NOMO-1 treated with dmso at 0.1 percent for 144 hours (cell line): ENCODE measurements around the gene GGCT.
"Not testable (repeated sequence)": the region's sequence is repeated elsewhere in the genome, so short reads cannot be mapped to it uniquely, and the experiment has no call there.

Experiments used
- DNase-seq: peaks from one replicate; lab custom pipeline; 2025; ENCODE audit not compliant: unreplicated experiment; lab: John Stamatoyannopoulos, UW

GGCT gene

DNA sequence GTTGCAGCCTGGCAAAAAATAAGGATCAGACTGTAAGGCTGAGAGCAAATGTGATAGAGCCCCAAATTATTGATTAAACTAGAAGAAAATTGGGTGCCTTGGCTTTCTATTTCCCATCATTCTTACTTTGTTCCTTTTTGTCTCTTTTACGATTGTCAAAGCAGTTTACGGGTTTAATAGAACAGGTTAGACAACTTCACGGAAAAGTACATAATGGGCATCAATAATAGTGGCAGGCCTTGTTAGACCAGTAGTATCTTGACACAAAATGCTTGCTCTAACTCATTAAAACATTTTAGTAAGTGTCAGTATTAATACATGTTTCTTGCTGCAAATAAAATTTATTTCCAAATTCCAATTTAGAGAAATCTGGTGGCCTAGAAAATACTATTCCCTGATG is 14.5 kb upstream of the GGCT start:
- DNase-seq: no peak

DNA sequence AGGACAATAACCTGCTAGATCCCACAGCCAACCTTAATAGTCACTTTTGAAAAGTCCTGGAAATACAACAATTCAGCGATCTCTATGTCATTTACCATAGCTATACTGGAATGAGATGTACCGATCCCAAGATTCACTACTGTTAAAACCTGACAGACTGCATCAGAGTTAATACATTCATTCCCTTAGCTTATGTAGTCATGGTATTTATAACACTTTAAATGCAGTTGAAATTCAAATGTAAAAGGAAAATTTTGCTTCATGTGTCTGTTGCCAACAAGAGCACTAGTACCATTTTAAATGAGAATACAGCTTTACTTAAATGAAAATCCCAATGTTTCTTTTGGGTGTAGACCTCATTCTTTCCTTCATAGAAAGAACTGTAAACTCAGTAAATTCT is 11.1 kb upstream of the GGCT start:
- no peak for DNase-seq

DNA sequence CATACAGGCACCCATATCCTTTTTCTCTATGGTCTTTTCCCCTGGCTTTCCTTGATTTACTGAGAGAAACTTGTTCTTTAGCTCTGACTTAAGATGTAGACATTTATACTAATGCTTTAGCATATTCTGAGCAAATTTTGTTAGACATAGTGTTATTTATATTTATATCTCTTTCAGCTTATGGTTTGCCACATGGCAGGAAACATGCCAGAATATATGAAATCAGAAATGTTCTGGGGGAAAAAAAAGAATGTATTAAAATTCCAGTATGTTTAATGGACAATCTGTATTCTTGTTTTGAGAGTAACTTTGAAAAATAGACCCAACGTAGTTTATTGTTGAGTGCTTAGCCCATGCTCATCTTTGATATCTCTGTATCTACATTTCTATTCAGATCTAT is 10.1 kb upstream of the GGCT start:
- no peak for DNase-seq

DNA sequence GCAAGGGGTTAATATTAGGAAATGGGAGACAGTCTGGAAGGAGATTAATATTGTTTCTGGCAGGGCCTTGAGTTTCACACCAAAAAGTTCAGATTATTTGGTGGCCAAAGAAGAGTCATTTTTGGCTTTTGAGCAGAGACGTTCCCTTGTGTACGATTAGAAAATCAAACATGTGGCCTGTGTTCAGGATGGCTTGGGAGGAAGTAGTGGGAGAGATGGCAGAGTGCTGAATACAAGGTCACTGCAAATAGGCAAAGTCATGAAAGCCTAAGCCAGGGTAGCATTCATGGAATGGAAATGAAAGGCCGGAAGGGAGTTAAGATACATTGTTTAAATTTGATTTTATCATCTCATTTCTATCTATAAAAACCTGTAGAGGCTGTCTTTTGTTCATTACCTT is 9.5 kb upstream of the GGCT start:
- no peak for DNase-seq

DNA sequence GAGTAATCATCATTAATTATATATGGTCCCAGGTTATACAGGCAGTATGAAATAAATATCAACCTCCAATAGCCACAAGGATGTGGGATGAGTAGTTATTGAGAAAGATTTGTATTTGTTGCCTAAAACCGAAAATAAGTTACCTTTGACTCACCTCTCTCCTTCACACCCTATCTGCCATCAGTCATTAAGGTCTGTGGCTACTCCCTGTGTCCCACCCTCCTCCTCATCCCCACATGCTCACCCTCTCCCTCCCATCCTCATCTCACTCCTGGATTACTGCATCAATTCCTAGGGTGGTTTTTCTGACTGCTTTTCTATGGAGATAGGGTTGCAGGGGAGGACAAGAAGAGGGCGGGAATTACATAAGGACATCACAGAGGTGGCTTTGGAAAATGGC is 9.1 kb upstream of the GGCT start:
- no peak for DNase-seq

DNA sequence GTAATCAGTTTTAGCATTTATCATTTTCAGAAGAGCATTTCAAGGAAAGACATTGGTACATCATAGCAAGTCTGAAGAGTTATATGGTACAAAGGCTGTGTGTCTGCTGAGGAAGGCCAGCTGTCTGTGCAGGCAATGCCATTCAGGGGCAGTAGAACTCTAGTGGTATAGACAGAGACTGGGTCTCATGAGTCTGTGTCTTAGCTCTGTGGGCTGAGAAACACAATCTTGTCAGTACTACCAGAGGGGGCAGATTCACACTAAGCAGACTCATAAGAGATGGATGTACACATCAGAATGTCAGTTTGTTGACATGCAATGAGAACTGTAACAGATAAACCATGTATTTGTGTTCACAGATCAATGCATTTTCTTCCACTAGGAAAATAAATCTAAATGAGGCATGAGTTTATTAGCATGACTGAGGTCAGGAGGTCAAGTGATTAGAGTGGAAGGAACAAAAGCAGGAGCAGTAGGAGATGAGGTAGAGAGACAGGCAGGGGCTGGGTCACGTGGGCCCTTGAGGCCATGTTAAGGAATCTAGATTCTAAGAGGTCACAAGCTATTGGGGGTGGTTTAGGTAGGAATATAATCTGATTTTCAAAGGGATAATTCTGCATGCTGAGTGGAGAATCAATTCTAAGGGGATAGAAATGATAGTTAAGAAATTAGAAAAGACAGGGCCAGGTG is 7.5 kb upstream of the GGCT start:
- DNase-seq: no peak

DNA sequence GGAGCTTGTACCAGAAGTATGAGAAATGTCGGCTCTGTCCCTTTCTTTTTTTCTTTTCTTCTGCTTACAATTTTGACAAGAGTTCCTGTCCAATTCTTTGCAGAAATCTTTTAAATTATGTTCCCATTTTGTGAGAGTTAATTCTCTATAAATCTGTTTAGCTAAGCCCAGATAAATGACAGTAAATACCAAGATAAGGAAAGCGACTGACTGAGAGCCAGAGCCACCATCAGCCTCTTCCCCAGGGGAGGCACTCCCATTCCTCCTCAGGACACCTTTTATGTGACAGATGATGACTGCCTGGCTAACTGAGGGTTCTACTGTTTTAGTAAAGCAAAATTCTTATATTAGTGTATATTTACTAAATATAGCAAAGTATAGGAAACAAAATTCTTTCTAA is 6.9 kb upstream of the GGCT start:
- DNase-seq: no peak

DNA sequence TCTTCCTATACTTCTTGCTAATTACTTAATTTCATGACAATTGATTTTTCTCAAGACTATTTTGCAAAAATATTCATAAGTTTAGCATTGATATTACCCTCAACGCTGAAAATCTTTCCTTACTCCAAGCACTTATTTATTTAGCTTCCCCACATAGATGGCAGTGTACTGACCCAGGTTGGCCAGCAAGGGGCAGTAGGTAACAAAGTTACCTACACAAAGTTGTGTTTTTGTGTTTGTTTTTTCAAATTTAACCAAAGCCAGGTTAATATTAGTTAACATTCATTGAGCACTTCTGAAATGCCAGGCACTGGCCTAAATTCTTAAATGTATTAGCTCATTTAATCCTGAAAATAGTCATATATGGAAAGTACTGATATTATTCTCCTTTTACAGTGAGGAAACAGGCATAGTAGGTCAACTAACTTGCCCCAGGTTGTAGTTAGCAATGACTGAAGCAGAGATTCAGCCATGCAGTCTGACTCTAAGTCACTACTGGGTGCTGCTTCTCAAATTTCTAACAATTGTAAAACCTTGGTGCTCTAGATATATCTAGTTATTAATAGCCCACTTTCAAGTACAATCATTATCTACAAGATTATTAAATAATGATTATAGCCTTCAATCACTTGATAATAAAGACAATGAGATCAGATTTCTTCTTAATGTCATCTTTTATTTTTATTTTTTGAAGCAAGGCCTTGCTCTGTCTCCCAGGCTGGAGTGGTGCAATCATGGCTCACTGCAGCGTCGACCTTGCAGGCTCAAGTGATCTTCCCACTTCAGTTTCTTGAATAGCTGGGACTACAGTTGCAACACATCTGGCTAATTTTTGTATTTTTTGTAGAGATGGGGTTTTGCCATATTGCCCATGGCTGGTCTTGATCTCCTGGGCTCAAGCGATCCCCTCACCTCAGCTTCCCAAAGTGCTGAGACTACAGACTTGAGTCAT is 5.8 kb upstream of the GGCT start:
- no peak for DNase-seq

DNA sequence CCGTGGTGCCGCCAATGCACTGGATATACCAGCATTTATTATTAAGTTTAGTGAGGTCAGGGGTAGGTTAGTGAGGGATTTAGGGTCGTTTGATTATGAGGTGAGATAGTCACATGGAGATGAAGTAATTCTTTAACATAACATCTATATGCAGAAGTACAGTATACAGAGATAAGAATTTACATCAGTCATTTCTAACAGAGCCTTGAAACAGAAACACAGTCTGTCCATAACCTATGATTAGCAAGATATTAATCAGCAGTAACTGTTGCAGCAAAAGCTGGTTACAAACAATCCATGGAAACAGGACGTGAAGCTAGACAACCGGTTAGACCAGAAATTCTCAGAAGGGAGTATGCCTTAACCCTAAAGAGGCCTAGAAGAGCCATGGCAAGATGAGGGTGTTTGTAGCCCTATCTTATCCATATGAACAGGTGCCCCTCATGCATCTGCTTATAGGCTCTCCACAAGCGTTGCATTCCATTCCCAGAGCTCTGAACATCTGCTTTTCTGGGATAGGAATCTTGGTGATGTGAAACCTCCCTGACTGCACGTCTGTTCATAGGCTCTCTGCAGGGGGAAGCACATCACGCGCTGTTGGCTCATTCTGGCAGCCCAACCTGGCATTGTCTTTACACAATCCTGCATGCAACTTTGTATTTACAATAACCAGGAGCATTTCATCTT is 4.7 kb upstream of the GGCT start:
- DNase-seq: not testable (repeated sequence)

DNA sequence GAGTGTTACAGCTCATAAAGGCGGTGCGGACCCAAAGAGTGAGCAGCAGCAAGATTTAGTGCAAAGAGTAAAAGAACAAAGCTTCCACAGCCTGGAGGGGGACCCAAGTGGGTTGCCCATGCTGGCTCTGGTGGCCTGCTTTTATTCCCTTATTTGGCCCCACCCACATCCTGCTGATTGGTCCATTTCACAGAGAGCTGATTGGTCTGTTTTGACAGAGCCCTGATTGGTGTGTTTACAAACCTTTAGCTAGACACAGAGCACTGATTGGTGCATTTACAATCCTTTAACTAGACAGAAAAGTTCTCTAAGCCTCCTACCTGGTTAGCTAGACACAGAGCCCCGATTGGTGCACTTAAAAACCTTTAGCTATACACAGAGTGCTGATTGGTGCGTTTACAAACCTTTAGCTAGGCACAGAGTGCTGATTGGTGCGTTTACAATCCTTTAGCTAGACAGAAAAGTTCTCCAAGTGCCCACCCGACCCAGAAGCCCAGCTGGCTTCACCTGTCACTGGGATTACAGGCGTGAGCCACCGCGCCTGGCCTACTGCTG is 2.8 kb upstream of the GGCT start:
- DNase-seq: not testable (repeated sequence)

DNA sequence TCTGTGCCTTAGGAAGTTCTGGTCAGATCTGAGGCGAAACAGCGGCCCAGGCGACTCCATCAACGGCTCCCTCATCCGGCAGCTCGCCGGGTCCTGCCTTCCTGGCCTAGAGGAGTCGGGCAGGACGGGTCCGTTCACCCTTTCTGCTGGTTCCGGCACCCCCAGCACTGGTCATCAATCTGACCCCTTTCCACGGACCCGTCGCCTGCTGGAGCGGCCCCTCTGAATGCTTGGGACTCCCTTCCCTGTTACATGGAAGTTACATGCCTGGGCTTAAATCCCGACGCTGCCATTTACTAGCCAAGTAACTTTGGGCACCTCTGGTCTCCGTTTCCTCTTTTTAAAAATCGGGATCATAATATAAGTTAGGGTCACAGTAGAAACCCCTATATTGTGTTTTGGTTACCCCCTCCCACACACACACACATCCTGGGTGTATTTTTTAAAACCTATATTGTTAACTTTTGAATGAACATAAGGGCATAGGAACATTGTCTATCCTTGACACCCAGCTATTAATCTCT is 607 bp upstream of the GGCT start:
- no peak for DNase-seq

DNA sequence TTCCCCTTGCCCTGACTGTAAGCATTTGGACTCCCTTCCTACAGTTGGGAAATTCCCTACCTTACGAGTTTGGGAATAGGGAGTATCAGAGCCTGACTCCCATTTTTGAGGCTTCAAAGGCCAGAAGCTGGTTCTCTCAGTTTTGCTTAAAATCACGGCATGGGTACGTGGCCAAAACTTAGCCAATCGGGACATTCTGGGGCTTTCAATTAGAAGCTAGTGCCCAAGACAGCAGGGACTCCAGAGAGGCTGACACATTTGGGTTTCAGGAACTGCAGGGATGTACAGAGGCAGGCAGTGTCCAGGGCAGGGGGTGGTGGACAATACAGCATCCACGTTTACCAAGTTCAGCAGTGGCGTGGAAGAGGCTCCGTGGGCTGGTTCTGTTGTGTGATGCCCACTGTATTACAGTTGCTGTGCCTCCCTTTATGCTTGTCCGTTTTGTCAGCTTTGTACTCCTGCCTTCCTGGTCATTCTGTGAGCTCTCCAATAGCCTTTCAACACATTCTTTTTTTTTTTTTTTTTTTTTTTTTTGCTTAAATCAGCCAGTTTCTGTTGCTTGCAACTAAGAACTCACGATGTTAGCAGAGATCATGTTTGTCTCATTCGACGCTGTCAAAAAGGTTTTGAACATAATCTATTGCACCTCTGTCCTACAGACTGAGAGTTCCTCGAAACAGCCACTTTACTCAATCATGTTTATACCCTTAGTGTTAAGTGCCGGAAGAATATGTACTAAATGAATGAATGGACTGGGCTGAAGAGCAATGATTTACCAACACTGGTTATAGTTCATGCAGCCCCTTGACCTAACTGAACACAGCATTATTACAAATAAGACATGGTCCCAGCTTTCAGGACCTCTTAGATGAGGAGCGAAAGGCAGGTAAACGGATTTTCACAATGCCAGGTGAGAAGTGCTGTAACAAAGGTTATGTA is 1.1 kb downstream of the GGCT start:
- DNase-seq: no peak

DNA sequence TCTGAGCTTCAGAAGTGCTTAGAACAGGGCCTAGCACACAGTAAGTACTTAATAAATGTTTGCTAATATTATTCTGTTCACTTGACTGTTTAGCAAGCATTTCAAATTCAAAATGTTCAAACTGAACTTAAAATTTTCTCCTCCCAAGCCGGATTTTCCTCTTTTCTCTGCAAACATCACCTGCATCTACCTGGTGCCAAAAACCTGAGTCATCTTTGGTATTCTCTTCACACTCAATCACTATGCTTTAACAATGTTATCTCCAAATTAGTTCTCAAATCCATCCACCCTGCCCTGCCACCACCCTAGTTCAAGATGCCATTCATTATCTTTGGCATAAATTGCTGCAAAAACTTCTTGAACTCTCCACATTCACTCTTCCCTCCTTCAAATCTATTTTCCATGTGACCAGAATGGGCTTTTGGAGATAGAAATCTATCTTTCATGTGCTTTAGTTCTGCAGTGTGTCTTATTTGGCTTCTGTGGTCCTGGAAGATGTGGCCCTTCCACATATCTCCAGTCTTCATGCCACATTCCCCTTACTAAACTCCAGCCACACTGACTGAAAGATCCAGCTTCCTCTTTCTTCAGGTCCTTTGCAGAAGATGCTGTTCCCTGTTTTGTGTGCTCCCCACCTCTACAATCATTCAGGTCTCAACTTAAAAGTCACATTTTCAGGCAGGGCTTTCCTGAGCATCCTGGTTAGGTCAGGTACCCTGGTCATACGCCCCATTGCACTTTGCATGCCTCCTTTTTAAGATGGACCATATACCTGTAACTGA is 2.0 kb downstream of the GGCT start:
- DNase-seq: peak; percentile 59

DNA sequence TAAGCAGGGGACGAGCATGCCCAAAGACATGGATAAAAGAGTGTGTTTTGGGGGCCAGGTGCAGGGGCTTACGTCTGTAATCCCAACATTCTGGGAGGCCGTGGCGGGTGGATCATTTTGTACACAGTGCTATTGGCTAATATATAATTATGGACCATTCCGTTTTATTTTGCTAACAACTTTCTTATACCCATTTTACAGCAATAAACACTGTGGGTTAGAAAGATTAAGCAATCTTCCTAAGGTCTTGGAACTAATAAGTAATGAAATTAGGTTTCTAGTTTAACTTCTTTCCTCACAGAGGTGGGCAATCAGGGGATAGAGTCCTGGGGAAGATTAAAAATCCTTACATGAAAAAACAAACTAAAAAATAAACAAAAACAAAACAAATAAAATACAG is 3.4 kb downstream of the GGCT start:
- no peak for DNase-seq

DNA sequence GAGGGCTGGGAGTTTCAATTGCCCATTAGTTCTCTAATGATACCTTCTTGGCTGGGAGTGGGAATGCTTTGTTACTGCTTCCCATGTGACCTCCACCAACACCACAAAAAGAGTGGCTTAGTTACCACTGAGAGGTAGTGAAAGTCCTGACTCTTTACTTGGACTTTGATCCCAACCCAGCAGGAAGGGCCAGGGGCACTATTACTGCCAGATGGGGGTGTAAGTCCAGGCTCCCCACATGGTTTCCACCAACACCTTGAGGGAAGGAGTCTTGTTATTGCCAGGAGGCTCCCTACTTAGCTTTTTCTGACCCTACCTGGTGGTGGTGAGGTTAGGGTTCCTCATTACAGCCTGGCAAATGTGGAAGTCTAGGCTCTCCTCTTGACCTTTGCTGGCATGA is 11.4 kb downstream of the GGCT start:
- DNase-seq: no peak

DNA sequence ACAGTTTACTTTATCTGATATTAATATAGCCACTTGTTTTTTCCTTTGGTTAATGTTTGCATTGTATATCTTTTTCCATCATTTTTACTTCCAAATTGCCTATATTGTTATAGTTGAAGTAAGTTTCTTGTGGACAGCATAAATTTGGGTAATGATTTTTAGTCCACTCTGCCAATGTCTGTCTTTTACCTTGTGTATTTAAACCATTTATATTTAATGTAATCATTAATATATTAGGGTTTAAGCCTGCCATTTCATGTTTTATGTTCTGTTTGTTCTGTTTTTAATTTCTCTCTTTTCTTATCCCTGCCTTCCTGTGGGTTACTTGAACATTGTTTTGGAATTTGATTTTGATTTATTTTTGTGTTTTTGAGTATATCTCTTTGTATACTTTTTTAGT is 13.2 kb downstream of the GGCT start:
- no peak for DNase-seq

DNA sequence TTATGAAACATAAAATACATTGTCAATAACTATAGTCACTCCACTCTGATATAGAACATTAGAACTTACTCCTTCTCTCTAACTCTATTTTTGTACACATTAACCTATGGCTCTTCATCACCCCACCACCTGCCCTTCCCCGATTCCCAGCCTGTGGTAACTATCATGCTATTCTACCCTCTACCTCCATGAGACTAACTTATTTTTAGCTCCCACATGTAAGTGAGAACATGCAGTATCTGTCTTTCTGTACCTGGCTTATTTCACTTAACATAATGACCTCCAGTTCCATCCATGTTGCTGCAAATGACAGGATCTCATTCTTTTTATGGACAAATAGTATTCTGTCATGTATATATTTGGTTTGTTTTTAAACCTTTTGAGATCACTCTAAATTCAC is 17.3 kb downstream of the GGCT start:
- no peak for DNase-seq

DNA sequence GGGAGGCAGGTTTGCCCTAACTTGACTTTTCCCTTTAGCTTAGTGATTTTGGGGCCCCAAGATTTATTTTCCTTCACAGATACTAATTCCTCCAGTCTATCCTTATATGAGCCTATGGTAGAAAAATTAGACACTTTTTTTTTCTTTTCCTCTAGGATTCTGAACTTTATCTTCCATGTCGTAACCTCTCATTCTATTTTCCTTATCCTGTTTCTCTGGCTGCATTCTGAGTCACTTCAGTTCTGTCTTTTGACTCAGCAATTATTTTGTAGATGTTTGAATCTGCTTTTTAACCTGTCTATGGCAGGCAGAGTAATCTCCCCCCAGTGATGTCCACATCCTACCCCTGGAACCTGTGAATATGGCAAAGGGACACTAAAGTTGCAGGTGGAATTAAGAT is 19.0 kb downstream of the GGCT start:
- no peak for DNase-seq

DNA sequence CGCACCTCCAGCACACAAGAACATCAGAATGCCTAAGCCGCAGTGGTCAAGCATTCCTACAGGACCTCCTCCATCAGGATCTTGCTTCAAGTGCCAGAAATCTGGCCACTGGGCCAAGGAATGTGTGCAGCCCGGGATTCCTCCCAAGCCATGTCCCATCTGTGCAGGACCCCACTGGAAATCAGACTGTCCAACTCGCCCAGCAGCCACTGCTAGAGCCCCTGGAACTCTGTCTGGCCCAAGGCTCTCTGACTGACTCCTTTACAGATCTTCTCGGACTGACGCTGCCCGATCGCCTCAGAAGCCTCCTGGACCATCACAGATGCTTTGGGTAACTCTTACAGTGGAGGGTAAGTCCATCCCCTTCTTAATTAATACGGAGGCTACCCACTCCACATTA is 23.2 kb downstream of the GGCT start:
- DNase-seq: not testable (repeated sequence)
